DND-41 (cell line): ENCODE data around the gene RABEP1.

Source experiments
- ATAC-seq: fragments of 200-7000 bp; cut with Tn5 transposase; 3 replicates; pipeline ENCODE4 v1.9.1; 2021; ENCODE audit warnings: low read depth; ENCODE audit not compliant: insufficient read depth
- DNase-seq: peaks from one replicate; pipeline ENCODE4 v3.0.0-alpha.2; 2020
- H2AFZ ChIP-seq: 2 replicates; pipeline ENCODE4 v1.6.0; 2012; ENCODE audit warnings: low read depth, low read length
- H3K27ac ChIP-seq: 2 replicates; pipeline ENCODE4 v1.5.1; 2012; ENCODE audit warnings: low read length, inconsistent platforms
- H3K27me3 ChIP-seq: fragments of 200-600 bp; sonication (generic); 2 replicates; pipeline ENCODE4 v1.6.0; 2012; ENCODE audit warnings: low read length, mild to moderate bottlenecking, inconsistent platforms; ENCODE audit not compliant: insufficient read depth, poor library complexity
- H3K36me3 ChIP-seq: 2 replicates; pipeline ENCODE4 v1.5.1; 2012; ENCODE audit warnings: low read length, inconsistent platforms; ENCODE audit not compliant: insufficient read depth
- H3K4me1 ChIP-seq: 2 replicates; pipeline ENCODE4 v1.5.1; 2012; ENCODE audit warnings: mild to moderate bottlenecking, low read length; ENCODE audit not compliant: insufficient read depth
- H3K4me2 ChIP-seq: 2 replicates; pipeline ENCODE4 v1.6.0; 2012; ENCODE audit warnings: mild to moderate bottlenecking, moderate library complexity, low read length, inconsistent platforms; ENCODE audit not compliant: insufficient read depth
- H3K4me3 ChIP-seq, 2 experiments: fragments of 200-600 bp in 1 of 2; shearing (Covaris generic) in 1 of 2; 2 replicates each; pipeline ENCODE4 v1.5.1; 2012 to 2016; ENCODE audit warnings: inconsistent platforms in 2 of 2, low read length in 2 of 2, mild to moderate bottlenecking in 2 of 2, low read depth in 1 of 2, moderate library complexity in 1 of 2
- H3K79me2 ChIP-seq: 2 replicates; pipeline ENCODE4 v1.6.0; 2012; ENCODE audit warnings: low read length, inconsistent platforms; ENCODE audit not compliant: insufficient read depth
- H3K9ac ChIP-seq: 2 replicates; pipeline ENCODE4 v1.6.0; 2012; ENCODE audit warnings: low read depth, mild to moderate bottlenecking, inconsistent platforms, low read length, moderate library complexity
- H3K9me3 ChIP-seq: 2 replicates; pipeline ENCODE4 v1.5.1; 2012; ENCODE audit warnings: low read length, moderate library complexity, mild to moderate bottlenecking, inconsistent platforms; ENCODE audit not compliant: insufficient read depth, severe bottlenecking
- H4K20me1 ChIP-seq: 2 replicates; pipeline ENCODE4 v1.6.0; 2012; ENCODE audit warnings: low read length; ENCODE audit not compliant: insufficient read depth
- EZH2 ChIP-seq: IDR thresholded peaks from 3 replicates; pipeline ENCODE4 v1.6.1; 2012; ENCODE audit warnings: borderline replicate concordance, low read depth, mild to moderate bottlenecking, moderate library complexity, low read length, inconsistent platforms; ENCODE audit not compliant: severe bottlenecking
- TF ChIP-seq, protein P1 (sequence below): IDR thresholded peaks from 2 replicates; pipeline ENCODE4 v1.5.1; 2012; ENCODE audit warnings: borderline replicate concordance, low read length, moderate library complexity, mild to moderate bottlenecking; ENCODE audit not compliant: poor library complexity, severe bottlenecking; ENCODE audit errors: extremely low read depth

RABEP1 gene

GRCh38 chr17:5344914-5345313, 62.8 kb downstream of the RABEP1 start:
- no peaks in the 10 kb centered on the region for H3K4me1 ChIP-seq
- H4K20me1 ChIP-seq, result no peaks in the 10 kb centered on the region
- no peak overlapping the region for H3K27ac ChIP-seq
- no peak overlapping the region for H2AFZ ChIP-seq
- H3K36me3 ChIP-seq, result peaks cover 45% of the 10 kb centered on the region
- H3K79me2 ChIP-seq, result no peaks in the 10 kb centered on the region
- no peak overlapping the region for H3K4me2 ChIP-seq
- DNase-seq (no peak), ATAC-seq (no peak)
- H3K9me3 ChIP-seq, result no peaks in the 10 kb centered on the region
- TF ChIP-seq, protein P1, sequence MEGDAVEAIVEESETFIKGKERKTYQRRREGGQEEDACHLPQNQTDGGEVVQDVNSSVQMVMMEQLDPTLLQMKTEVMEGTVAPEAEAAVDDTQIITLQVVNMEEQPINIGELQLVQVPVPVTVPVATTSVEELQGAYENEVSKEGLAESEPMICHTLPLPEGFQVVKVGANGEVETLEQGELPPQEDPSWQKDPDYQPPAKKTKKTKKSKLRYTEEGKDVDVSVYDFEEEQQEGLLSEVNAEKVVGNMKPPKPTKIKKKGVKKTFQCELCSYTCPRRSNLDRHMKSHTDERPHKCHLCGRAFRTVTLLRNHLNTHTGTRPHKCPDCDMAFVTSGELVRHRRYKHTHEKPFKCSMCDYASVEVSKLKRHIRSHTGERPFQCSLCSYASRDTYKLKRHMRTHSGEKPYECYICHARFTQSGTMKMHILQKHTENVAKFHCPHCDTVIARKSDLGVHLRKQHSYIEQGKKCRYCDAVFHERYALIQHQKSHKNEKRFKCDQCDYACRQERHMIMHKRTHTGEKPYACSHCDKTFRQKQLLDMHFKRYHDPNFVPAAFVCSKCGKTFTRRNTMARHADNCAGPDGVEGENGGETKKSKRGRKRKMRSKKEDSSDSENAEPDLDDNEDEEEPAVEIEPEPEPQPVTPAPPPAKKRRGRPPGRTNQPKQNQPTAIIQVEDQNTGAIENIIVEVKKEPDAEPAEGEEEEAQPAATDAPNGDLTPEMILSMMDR, result no peak
- TF ChIP-seq EZH2, result no peak
- no peak overlapping the region for H3K9ac ChIP-seq
- H3K27me3 ChIP-seq, result no peaks in the 10 kb centered on the region
- no peak overlapping the region for H3K4me3 ChIP-seq

DNA sequence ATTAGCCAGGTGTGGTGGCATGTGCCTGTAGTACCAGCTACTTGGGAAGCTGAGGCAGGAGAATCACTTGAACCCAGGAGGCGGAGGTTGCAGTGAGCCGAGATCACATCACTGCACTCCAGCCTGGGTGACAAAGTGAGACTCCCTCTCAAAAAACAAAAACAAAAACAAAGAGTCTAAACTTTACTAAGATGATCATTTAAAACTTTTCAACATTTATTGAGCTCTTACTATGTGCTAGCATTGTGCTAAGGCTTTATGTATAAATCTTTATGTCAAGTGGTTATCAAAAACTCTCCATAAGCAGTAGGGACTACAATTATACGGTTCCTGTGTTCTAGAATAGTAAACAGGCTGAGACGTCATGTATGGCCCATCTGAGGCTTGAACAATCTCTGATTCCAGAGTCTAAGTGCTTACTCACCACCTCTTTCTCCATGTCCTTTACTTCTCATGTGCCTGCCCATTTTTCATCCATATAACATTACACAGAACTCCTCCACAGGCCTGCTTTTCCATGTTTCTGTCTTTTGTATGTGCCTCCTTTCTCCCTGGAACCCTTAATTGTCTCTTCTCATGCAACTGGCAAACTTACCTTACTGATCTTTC, 70.7 kb downstream of the RABEP1 start:
- no peaks in the 10 kb centered on the region for H3K9me3 ChIP-seq
- H2AFZ ChIP-seq, result no peak overlapping the region
- no peaks in the 10 kb centered on the region for H4K20me1 ChIP-seq
- H3K36me3 ChIP-seq, result peaks cover 91% of the 10 kb centered on the region
- no peak for TF ChIP-seq EZH2
- TF ChIP-seq, protein P1, result no peak
- DNase-seq (no peak), ATAC-seq (no peak)
- H3K4me1 ChIP-seq, result no peaks in the 10 kb centered on the region
- H3K27ac ChIP-seq, result no peak overlapping the region
- H3K4me3 ChIP-seq, result no peak overlapping the region
- no peaks in the 10 kb centered on the region for H3K79me2 ChIP-seq
- H3K9ac ChIP-seq, result no peak overlapping the region
- H3K27me3 ChIP-seq, result no peaks in the 10 kb centered on the region
- no peak overlapping the region for H3K4me2 ChIP-seq

DNA sequence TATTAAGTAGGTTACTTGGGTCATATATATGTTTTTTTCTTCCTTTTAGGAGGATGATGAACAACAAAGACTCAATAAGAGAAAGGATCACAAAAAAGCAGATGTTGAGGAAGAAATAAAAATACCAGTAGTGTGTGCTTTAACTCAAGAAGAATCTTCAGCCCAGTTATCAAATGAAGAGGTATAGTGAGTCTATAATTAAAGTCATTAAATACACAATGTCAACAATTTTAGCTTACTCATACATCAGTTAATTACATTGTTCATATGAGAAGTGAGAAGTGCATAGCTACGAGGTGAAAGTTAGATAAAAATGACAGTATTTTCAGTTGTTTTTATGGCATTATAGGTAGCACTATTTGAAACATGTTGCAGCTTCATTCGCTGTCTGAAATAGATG, 72.2 kb downstream of the RABEP1 start:
- ATAC-seq (no peak), DNase-seq (no peak)
- H3K36me3 ChIP-seq, result peaks cover 90% of the 10 kb centered on the region
- no peak overlapping the region for H3K4me2 ChIP-seq
- H3K9me3 ChIP-seq, result no peaks in the 10 kb centered on the region
- no peak overlapping the region for H3K27ac ChIP-seq
- no peak for TF ChIP-seq EZH2
- TF ChIP-seq, protein P1, result no peak
- no peaks in the 10 kb centered on the region for H3K79me2 ChIP-seq
- no peaks in the 10 kb centered on the region for H4K20me1 ChIP-seq
- no peak overlapping the region for H2AFZ ChIP-seq
- H3K27me3 ChIP-seq, result no peaks in the 10 kb centered on the region
- H3K4me1 ChIP-seq, result no peaks in the 10 kb centered on the region
- no peak overlapping the region for H3K4me3 ChIP-seq
- no peak overlapping the region for H3K9ac ChIP-seq
